ENCODE measurements around the gene CDX1.

CDX1 gene

DNA sequence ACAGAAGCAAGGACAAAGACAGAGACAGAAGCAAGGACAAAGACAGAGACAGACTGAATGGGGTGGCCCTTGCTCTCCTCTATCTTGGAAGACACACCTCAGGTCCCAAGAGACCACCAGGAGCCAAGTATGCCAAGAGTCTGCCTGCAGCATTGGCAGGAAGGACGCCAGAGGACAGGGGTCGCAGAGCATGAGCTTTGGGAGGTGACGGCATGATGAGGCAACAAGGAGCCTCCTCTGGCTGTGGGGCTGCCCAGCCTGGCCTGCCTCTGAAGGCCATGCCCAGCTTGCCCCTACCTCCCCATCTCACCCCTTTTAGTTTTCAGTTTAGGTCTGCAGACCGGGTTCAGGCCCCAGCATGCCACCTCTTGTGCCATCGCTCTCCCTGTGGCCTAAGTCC lies 28.6 kb upstream of the CDX1 start:
- H3K4me1 Mint-ChIP-seq, result no peaks in the 10 kb centered on the region
- no peaks in the 10 kb centered on the region for H3K9me3 Mint-ChIP-seq
- DNase-seq, result no peak
- no peaks in the 10 kb centered on the region for H3K36me3 Mint-ChIP-seq (ENCODE audit: low read depth)
- no peaks in the 10 kb centered on the region for H3K27me3 Mint-ChIP-seq
- ATAC-seq, result no peak
- no peak overlapping the region for H3K4me3 Mint-ChIP-seq
- no peak overlapping the region for H3K27ac Mint-ChIP-seq

DNA sequence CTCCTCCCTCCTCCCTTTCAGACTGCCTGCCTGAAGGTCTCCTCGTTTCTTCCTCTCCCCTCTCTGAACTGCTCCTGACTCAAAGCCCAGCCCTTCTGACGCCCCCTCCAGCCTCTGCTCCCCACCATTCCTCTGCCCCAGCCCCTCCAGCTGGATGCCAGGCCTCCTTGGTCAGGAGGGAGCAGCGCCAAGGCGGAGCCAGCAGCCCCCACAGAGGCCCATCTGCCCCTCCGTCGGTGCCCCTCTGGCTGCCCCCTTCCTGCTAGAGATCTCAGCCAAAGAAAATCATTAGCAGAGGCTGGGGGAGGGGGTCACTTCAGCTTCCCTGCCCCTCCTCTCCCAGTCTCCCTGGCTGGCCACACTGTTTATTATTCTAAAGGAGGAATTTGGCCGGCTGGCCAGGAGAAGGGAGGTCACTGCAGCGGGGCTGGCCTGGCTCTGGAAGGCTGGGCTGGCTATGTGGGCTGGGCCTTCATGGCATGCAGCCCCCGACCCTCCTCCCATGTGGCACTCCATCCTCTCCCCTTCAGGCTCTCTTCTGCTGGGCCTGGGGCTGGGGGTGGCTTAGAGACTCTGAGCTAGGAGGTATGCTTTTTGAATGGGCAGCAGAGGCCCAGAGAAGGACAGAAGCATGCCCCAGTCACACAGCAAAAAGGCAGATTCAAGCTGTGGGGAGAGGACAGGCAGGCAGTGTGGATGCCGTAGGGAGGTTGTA lies 27.9 kb upstream of the CDX1 start:
- no peak for DNase-seq
- Mint-ChIP-seq H3K4me1 (no peaks in the 10 kb centered on the region), H3K36me3 (ENCODE audit: low read depth) (no peaks in the 10 kb centered on the region), H3K27ac (no peak overlapping the region), H3K4me3 (no peak overlapping the region), H3K27me3 (no peaks in the 10 kb centered on the region), H3K9me3 (no peaks in the 10 kb centered on the region)
- ATAC-seq, result no peak

DNA sequence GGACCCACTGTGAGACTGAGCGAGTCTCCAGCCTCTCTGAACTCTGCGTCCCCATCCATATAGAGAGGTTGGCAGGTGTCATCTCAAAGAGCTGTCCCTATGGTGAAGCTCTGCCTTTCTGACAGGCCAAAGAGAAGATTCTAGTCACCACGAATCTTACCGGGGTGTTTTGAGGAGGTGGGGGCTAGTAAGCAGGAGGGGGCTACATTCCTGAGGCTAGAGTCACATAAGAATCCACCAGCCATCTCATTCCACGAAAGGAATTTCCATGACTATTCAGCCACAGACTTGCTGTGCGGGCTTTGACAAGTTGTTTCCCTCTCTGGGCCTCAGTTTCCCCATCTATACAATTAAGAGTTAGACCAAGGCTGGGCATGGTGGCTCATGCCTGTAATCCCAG lies 27.2 kb upstream of the CDX1 start:
- Mint-ChIP-seq H3K36me3 (ENCODE audit: low read depth) (no peaks in the 10 kb centered on the region), H3K4me1 (no peaks in the 10 kb centered on the region), H3K9me3 (no peaks in the 10 kb centered on the region), H3K27ac (no peak overlapping the region), H3K27me3 (no peaks in the 10 kb centered on the region), H3K4me3 (no peak overlapping the region)
- ATAC-seq (no peak), DNase-seq (no peak)

DNA sequence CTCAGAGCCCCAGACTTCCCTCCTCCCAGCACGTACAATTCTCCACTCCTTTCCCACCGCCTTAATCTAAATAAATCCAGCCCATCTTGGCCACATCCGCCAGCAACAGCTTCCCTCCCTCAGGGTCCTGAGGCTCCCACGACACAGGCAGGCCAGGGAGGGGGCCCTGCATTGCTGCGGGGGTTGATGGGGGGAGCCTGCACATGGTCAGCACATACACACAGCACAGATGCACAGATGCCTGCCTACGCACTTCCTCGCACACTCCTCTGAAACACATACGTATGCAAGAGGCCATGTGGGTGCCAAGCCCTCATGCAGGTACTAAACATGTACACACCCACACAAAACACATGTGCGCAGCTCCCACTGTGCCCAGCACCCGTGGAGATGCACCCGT lies 25.7 kb upstream of the CDX1 start:
- DNase-seq (no peak), ATAC-seq (no peak)
- Mint-ChIP-seq H3K9me3 (no peaks in the 10 kb centered on the region), H3K27ac (no peak overlapping the region), H3K36me3 (ENCODE audit: low read depth) (no peaks in the 10 kb centered on the region), H3K27me3 (no peaks in the 10 kb centered on the region), H3K4me3 (no peak overlapping the region), H3K4me1 (no peaks in the 10 kb centered on the region)

DNA sequence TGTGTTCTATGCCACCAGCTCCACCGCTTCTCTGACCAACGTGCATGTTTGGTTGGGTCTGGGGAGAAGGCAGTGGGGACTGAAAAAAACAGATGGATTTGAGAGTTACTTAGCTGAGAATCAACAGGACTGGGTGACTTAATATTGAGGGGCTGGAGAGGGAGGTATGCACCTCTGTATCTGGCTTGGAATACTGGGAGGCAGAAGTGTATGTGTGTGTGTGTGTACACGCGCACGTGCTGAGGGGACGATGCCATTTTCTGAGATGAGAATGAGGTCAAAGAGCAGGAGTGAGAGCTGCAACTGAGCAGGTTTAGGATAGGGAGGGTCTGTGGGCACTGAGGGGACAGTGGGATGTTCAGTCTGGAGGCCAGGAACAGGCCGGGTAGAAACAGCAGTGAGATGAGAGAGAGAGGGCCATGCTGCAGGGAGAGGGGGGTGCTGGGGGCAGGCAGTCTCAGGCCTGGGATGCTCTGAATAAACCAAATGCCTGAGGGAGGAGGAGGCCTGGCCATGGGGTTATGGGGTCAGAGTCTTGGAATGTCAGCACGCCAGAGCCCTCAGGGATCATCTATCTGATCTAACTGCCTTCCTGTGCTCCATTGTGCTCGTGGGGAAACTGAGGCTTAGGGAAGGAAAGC lies 24.9 kb upstream of the CDX1 start:
- DNase-seq (no peak), ATAC-seq (no peak)
- H3K9me3 Mint-ChIP-seq, result no peaks in the 10 kb centered on the region
- H3K36me3 Mint-ChIP-seq (ENCODE audit: low read depth), result no peaks in the 10 kb centered on the region
- no peak overlapping the region for H3K27ac Mint-ChIP-seq
- H3K4me3 Mint-ChIP-seq, result no peak overlapping the region
- no peaks in the 10 kb centered on the region for H3K27me3 Mint-ChIP-seq
- no peaks in the 10 kb centered on the region for H3K4me1 Mint-ChIP-seq

DNA sequence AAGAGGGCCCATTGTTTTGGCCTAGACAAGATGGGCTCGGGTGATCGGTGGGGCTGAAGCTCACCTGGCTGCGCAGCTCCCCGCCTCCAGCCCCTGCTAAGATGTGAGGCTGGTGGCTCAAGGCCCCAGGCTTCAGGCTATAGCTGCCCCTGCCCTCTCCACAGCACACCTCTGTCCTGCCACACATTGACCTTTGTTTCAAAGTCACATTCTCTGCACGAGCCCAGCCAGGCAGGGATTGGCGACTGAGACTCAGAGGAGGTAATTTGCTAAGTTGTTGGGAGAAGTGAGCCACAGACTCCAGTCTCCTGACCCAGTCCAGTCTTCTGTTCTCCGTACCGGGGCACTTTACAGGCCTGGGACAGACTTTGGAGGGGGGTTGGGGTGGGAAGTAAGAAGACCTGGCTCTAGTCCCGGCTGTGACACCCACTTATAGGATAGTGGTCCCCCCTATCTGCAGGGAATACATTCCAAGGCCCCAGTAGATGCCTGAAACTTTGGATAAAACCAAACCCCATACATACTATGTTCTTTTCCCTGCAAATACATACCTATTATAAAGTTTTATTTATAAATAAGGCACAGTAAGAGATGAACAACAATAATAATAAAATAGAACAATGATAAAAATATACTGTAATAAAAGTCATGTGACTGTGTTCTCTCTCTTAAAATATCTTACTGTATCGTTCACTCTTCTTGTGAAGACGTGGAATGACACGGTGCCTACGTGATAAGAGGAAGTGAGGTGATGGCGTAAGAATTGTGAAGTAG lies 24.2 kb upstream of the CDX1 start:
- Mint-ChIP-seq H3K4me1 (no peaks in the 10 kb centered on the region), H3K36me3 (ENCODE audit: low read depth) (no peaks in the 10 kb centered on the region), H3K4me3 (no peak overlapping the region), H3K27me3 (no peaks in the 10 kb centered on the region), H3K9me3 (no peaks in the 10 kb centered on the region), H3K27ac (no peak overlapping the region)
- DNase-seq (no peak), ATAC-seq (no peak)

DNA sequence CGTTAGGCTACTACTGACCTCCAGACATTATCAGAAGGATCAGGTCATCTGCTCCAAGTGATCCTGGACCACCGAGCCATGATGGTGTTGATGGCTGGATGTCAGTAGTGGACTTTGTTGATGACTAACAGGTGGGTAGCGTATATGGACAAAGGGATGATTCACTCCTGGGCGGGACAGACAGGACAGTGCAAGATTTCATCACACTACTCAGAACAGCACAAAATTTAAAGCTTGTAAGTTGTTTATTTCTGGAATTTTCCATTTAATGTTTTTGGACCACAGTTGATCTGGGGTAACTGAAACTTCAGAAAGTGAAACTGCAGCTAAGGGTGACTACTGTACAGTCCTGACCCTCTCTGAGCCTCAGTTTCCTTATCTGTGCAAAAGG lies 23.6 kb upstream of the CDX1 start:
- H3K4me1 Mint-ChIP-seq, result no peaks in the 10 kb centered on the region
- no peaks in the 10 kb centered on the region for H3K9me3 Mint-ChIP-seq
- no peak for ATAC-seq
- H3K27me3 Mint-ChIP-seq, result no peaks in the 10 kb centered on the region
- H3K4me3 Mint-ChIP-seq, result no peak overlapping the region
- H3K36me3 Mint-ChIP-seq (ENCODE audit: low read depth), result no peaks in the 10 kb centered on the region
- H3K27ac Mint-ChIP-seq, result no peak overlapping the region
- no peak for DNase-seq

DNA sequence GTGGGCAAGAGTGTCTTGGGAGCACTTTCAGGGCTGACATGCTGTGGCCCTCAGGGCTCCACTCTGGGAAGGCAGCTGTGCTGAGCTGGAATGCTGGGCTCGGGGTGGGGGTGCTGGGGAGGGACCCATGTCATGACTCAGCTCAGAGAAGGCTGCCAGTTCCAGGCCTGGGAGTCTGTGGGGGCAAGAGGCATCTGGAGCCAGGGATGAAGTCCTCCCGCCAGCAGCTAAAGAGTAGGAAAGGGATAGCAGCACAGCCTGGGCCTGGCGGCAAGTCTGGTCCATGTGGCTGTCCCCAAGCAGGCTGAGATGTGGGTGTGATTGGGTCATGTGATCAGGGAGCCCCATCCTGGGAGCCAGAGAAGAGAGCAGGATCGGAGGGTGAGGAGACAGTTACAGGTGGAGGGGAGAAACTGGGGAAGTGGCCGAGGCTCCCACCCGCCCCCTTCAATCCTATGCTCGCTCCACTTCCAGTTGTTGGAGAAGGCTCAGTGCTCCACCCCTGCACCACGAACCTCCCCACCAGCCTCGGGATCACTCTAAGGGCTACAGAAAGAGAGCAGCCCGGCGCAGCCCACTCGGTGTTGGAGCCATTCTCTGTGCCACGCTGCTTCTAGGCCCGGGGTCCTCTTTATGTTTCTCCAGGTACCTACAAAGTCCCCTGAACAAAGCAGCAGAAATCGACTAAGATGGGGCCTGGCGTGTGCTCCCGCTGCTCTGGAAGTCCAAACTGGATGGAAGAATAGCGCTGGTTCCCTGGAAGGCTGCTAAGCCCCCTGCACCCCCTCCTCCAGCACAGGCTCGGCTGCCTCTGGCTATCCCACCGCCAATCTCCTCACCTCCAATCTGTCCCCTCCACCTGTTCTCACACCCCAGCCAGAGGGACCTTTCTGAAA lies 23.0 kb upstream of the CDX1 start:
- ATAC-seq (no peak), DNase-seq (no peak)
- Mint-ChIP-seq H3K36me3 (ENCODE audit: low read depth) (no peaks in the 10 kb centered on the region), H3K4me1 (no peaks in the 10 kb centered on the region), H3K27me3 (no peaks in the 10 kb centered on the region), H3K4me3 (no peak overlapping the region), H3K9me3 (no peaks in the 10 kb centered on the region), H3K27ac (no peak overlapping the region)

DNA sequence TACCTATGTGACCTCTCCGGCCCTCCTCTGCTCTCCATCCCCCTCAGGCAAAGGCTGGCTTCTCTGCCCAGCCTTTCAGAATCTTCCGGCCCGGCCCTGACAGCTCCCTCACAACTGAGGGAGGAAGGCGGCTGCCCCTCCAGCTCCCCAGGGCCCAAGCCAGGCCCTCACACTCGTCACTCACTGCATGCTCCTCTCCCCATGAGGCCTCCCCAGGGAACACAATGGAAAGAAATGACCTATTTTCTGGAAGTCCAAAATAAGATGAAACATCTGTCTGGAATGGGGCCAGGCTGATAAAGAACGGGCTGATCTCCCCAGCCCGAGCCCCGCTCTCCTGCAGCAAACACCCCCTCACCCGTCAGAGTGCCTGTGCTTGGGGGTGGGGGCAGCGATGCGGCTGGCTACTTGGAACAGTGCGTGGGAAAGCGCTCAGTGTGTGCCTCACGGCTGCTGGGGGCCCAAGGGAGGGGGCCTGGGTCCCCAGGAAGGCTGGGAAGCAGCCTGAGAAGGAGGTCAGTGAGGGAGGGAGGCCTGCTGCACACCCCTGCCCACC lies 22.3 kb upstream of the CDX1 start:
- ATAC-seq, result no peak
- Mint-ChIP-seq H3K27ac (no peak overlapping the region), H3K36me3 (ENCODE audit: low read depth) (no peaks in the 10 kb centered on the region), H3K4me3 (no peak overlapping the region), H3K27me3 (no peaks in the 10 kb centered on the region), H3K4me1 (no peaks in the 10 kb centered on the region), H3K9me3 (no peaks in the 10 kb centered on the region)
- DNase-seq, result no peak

DNA sequence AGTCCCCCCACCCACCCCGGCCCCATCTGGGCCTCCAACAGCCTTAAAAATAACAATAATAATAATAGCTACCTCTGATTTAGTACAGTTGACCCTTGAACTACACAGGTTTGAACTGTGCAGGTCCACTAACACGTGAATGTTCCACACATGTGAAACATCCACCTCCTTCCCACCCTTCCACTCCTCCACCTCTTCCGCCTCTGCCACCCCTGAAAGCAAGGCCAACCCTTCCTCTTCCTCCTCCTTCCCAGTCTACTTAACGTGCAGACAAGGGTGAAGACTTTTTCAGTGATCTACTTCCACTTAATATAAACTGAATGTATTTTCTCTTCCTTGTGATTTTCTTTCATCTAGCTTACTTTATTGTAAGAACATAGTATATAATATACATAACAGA lies 21.7 kb upstream of the CDX1 start:
- no peak overlapping the region for H3K4me3 Mint-ChIP-seq
- H3K36me3 Mint-ChIP-seq (ENCODE audit: low read depth), result no peaks in the 10 kb centered on the region
- ATAC-seq, result no peak
- no peaks in the 10 kb centered on the region for H3K9me3 Mint-ChIP-seq
- H3K27me3 Mint-ChIP-seq, result no peaks in the 10 kb centered on the region
- H3K4me1 Mint-ChIP-seq, result no peaks in the 10 kb centered on the region
- DNase-seq, result no peak
- no peak overlapping the region for H3K27ac Mint-ChIP-seq

DNA sequence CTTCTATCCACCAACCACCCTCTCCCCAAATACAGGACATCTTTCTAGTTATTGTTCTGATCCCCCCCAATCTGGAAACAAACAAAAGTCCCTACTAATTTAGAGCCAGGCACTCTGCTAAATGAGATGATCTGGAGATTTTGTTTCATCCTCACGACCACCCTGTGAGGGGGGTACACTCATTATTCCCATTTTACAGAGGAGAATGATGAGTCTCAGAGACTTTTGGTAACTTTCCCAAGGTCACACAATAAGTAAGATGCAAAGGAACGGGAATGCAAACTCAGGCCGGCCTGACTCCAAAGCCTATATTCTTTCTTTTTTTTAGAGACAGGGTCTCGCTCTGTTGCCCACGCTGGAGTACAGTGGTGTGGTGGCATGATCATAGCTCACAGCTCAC lies 20.3 kb upstream of the CDX1 start:
- H3K27me3 Mint-ChIP-seq, result no peaks in the 10 kb centered on the region
- no peaks in the 10 kb centered on the region for H3K9me3 Mint-ChIP-seq
- H3K4me1 Mint-ChIP-seq, result no peaks in the 10 kb centered on the region
- H3K4me3 Mint-ChIP-seq, result no peak overlapping the region
- H3K27ac Mint-ChIP-seq, result no peak overlapping the region
- DNase-seq (no peak), ATAC-seq (no peak)
- no peaks in the 10 kb centered on the region for H3K36me3 Mint-ChIP-seq (ENCODE audit: low read depth)

DNA sequence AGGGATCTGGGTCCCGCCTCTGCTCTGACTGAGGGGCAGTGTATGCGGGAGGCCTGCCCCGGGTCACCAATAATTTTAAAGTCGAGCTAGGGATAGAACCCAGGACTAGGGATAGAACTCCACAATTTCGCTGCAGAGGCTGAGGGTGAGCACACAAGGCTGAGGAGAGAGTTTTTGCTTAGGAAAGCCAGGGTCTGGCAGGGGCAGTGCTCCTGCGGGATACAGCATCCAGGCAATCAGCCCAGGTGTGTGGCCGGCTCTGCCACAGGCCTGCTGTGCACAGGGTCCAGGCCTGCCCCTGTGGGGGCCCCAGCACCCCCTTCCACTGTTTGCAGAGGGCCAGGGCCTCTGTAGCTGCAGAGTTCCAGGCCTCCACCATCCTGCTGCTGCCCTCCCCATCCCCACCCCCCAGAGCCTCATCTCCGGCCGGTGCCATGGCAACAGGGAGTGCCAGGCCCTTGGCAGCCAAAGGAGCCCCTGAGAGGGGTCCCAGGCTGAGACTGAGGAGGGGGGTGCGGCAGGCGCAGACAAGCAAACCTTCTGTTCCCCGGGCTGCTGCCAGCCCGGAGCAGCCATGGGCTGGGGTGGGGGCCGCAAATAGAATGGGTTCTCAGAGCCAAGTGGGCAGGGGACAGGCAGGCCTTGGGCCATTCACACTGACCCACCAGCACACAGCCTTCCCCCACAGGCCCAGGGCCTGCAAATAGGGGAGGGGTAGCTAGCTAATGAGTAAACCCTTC lies 19.5 kb upstream of the CDX1 start:
- no peaks in the 10 kb centered on the region for H3K9me3 Mint-ChIP-seq
- H3K4me1 Mint-ChIP-seq, result no peaks in the 10 kb centered on the region
- no peak overlapping the region for H3K27ac Mint-ChIP-seq
- H3K36me3 Mint-ChIP-seq (ENCODE audit: low read depth), result no peaks in the 10 kb centered on the region
- H3K4me3 Mint-ChIP-seq, result no peak overlapping the region
- ATAC-seq (no peak), DNase-seq (no peak)
- H3K27me3 Mint-ChIP-seq, result no peaks in the 10 kb centered on the region

DNA sequence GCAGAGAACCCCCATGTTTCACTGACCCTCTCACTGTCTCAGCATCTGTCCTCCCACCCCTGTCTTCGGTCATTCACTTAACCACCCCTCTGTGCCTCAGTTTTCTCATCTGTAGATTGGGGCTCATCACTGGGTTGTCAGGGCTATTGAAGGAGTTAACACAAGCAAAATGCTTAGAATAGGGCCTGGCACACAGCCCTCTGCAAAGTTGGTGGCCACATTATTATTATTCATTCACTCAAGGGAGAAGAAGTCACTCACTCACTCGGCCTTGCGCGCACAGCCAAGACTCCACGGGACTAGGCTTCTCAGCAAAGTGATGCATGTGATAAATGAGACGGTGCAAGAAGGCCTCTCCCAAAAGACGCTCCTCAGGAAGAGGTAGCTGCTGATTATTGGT lies 18.9 kb upstream of the CDX1 start:
- no peak for ATAC-seq
- Mint-ChIP-seq H3K27me3 (no peaks in the 10 kb centered on the region), H3K4me3 (no peak overlapping the region), H3K36me3 (ENCODE audit: low read depth) (no peaks in the 10 kb centered on the region), H3K4me1 (no peaks in the 10 kb centered on the region), H3K27ac (no peak overlapping the region), H3K9me3 (no peaks in the 10 kb centered on the region)
- no peak for DNase-seq
